GM12878 (cell line): ENCODE data around the gene GRIK4. TPM values are rescaled to one million over a fixed set of nuclear protein-coding genes. Genes with fewer than 3 reads are reported as not detected.

ENCODE experiments used
- BMI1 ChIP-seq: fragments of 450-650 bp; IDR thresholded peaks from 2 replicates; pipeline ENCODE4 v1.6.1; 2016; ENCODE audit warnings: mild to moderate bottlenecking, moderate library complexity, borderline replicate concordance
- ESRRA ChIP-seq: IDR thresholded peaks from 2 replicates; pipeline ENCODE4 v1.6.1; 2012; ENCODE audit warnings: mild to moderate bottlenecking, low read length, improper control_type of control experiment
- FOXK2 ChIP-seq: fragments of 450-650 bp; IDR thresholded peaks from 2 replicates; pipeline ENCODE4 v1.6.1; 2017; ENCODE audit warnings: mild to moderate bottlenecking, moderate library complexity
- GABPA ChIP-seq: IDR thresholded peaks from 2 replicates; pipeline ENCODE4 v1.6.1; 2014; ENCODE audit warnings: antibody characterized with exemption, low read depth, mild to moderate bottlenecking, inconsistent platforms
- MEF2B ChIP-seq: fragments of 450-650 bp; IDR thresholded peaks from 2 replicates; pipeline ENCODE4 v1.6.1; 2018; ENCODE audit warnings: mild to moderate bottlenecking, moderate library complexity; ENCODE audit not compliant: partially characterized antibody, poor library complexity, severe bottlenecking
- MTA2 ChIP-seq: fragments of 450-650 bp; IDR thresholded peaks from 2 replicates; pipeline ENCODE4 v1.6.1; 2016; ENCODE audit warnings: low read depth, mild to moderate bottlenecking, moderate library complexity
- NR2C2 ChIP-seq: IDR thresholded peaks from 2 replicates; pipeline ENCODE4 v1.6.1; 2011; ENCODE audit warnings: borderline replicate concordance, low read depth; ENCODE audit not compliant: control insufficient read depth, insufficient read length
- PAX5 ChIP-seq: IDR thresholded peaks from 2 replicates; pipeline ENCODE4 v1.6.1; 2011; ENCODE audit warnings: low read depth, low read length, borderline replicate concordance
- POLR2AphosphoS5 ChIP-seq: IDR thresholded peaks from 2 replicates; pipeline ENCODE4 v1.6.1; 2011; ENCODE audit warnings: mild to moderate bottlenecking, low read length, inconsistent platforms
- RAD21 ChIP-seq: IDR thresholded peaks from 2 replicates; pipeline ENCODE4 v1.6.1; 2011; ENCODE audit warnings: mild to moderate bottlenecking, low read depth, low read length, moderate library complexity; ENCODE audit not compliant: insufficient read depth
- RFX5 ChIP-seq: IDR thresholded peaks from 2 replicates; pipeline ENCODE4 v1.6.1; 2011; ENCODE audit warnings: low read depth, low read length, improper control_type of control experiment
- SIX5 ChIP-seq: IDR thresholded peaks from 2 replicates; pipeline ENCODE4 v1.6.1; 2011; ENCODE audit warnings: mild to moderate bottlenecking, low read depth, low read length, moderate library complexity; ENCODE audit not compliant: severe bottlenecking
- SMAD5 ChIP-seq: IDR thresholded peaks from 2 replicates; pipeline ENCODE4 v1.6.1; 2016; ENCODE audit warnings: antibody characterized with exemption, low read depth
- SPI1 ChIP-seq: IDR thresholded peaks from 2 replicates; pipeline ENCODE4 v1.6.1; 2011; ENCODE audit warnings: low read depth, mild to moderate bottlenecking, low read length, moderate library complexity, borderline replicate concordance; ENCODE audit not compliant: insufficient read depth
- ZNF24 ChIP-seq: fragments of 450-650 bp; IDR thresholded peaks from 2 replicates; pipeline ENCODE4 v1.6.1; 2017; ENCODE audit warnings: antibody characterized with exemption, mild to moderate bottlenecking
- polyA plus RNA-seq, 11 experiments: library from polyadenylated mRNA; depleted of rRNA in 4 of 11; unstranded in 6 of 11; stranded (reverse) in 5 of 11; fragments of >200 nt; fragmentation: Nextera tagmentation in 4 of 11; fragmentation: Illumina TruSeq in 1 of 11; extraction: Ambion mirVana in 4 of 11; extraction: Trizol in 1 of 11; gene quantifications; 1 replicate in 1 of 11; 2 replicates in 10 of 11; pipeline versions ENCODE4 v1.2.1 to v1.2.3, GENCODE V29; 2011 to 2016; ENCODE audit warnings: inconsistent platforms in 2 of 11, missing spikeins in 2 of 11, low read depth in 1 of 11
- total RNA-seq, 4 experiments: library from RNA; depleted of rRNA in 3 of 4; stranded (reverse); fragments of >200 nt in 3 of 4; fragmentation: Illumina TruSeq in 1 of 4; extraction: Trizol in 1 of 4; gene quantifications; 2 replicates each; pipeline versions ENCODE4 v1.2.1 to v1.2.3, GENCODE V29; 2013 to 2021
- TF ChIP-seq, protein P1 (sequence below): fragments of 450-650 bp; IDR thresholded peaks from 2 replicates; pipeline ENCODE4 v1.6.1; 2016; ENCODE audit warnings: mild to moderate bottlenecking
- TF ChIP-seq, protein P2 (sequence below): fragments of 450-650 bp; conservative IDR thresholded peaks from 2 replicates; pipeline ENCODE4 v1.6.1; 2017; ENCODE audit warnings: mild to moderate bottlenecking, moderate library complexity
- TF ChIP-seq, protein P3 (sequence below): fragments of 450-650 bp; IDR thresholded peaks from 2 replicates; pipeline ENCODE4 v1.6.1; 2016; ENCODE audit warnings: mild to moderate bottlenecking, moderate library complexity, borderline replicate concordance
- TF ChIP-seq, protein P4 (sequence below): fragments of 450-650 bp; formaldehyde crosslinking; IDR thresholded peaks from 2 replicates; pipeline ENCODE4 v1.4.0; 2020; ENCODE audit warnings: mild to moderate bottlenecking, moderate library complexity

Gene GRIK4
- total and polyA plus RNA-seq, 10 of the 15 experiments (the other 5 are each of a cell fraction or from before 2014, with no cell fraction given) = 0.33 to 3.6 (median 0.72) TPM

DNA sequence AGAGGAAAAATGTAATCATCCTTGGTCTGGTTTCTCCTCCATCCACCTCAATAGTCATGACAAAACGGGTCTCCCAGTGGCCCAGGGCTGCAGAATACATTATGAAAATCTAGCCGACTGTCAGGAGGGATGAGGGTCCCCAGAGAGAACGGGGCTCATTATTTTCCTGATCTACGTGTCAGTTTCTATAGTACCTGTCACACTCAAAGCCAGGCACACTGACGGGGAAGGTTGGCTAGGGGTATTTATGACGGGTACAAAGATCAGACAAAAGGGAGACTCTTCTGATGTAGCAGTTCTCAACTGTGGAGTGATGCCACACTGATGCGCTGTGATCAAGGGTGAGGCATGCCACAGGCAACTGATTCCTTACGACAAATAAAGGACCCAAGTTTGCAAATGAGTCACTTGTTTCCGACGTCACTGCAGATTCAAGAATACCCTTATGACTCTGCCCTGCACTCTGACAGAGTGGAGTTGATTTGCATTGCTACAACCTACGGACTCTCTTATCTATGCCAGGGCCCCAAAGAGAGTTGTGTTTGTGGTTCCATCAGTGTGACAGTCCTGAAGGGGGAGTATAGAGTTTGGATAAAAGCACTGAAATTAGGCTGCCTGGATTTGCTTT, 324.2 kb downstream of the GRIK4 start (continued):
- TF ChIP-seq SPI1 (no peak), POLR2AphosphoS5 (no peak), SMAD5 (no peak), NR2C2 (no peak), SIX5 (no peak), FOXK2 (no peak), RFX5 (peak; percentile 39; the same call in 1 of the 2 replicates), GABPA (no peak), ESRRA (no peak), RAD21 (no peak), BMI1 (0 out of 2 replicates have a peak, but pooled peaks have one; percentile 44), ZNF24 (no peak), MEF2B (peak; percentile 43), MTA2 (peak; percentile 76), PAX5 (no peak)
- TF ChIP-seq, protein P1, sequence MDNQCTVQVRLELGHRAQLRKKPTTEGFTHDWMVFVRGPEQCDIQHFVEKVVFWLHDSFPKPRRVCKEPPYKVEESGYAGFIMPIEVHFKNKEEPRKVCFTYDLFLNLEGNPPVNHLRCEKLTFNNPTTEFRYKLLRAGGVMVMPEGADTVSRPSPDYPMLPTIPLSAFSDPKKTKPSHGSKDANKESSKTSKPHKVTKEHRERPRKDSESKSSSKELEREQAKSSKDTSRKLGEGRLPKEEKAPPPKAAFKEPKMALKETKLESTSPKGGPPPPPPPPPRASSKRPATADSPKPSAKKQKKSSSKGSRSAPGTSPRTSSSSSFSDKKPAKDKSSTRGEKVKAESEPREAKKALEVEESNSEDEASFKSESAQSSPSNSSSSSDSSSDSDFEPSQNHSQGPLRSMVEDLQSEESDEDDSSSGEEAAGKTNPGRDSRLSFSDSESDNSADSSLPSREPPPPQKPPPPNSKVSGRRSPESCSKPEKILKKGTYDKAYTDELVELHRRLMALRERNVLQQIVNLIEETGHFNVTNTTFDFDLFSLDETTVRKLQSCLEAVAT = 0 out of 2 replicates have a peak, but pooled peaks have one; percentile 18
- TF ChIP-seq, protein P2, sequence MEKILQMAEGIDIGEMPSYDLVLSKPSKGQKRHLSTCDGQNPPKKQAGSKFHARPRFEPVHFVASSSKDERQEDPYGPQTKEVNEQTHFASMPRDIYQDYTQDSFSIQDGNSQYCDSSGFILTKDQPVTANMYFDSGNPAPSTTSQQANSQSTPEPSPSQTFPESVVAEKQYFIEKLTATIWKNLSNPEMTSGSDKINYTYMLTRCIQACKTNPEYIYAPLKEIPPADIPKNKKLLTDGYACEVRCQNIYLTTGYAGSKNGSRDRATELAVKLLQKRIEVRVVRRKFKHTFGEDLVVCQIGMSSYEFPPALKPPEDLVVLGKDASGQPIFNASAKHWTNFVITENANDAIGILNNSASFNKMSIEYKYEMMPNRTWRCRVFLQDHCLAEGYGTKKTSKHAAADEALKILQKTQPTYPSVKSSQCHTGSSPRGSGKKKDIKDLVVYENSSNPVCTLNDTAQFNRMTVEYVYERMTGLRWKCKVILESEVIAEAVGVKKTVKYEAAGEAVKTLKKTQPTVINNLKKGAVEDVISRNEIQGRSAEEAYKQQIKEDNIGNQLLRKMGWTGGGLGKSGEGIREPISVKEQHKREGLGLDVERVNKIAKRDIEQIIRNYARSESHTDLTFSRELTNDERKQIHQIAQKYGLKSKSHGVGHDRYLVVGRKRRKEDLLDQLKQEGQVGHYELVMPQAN = no peak
- TF ChIP-seq, protein P3, sequence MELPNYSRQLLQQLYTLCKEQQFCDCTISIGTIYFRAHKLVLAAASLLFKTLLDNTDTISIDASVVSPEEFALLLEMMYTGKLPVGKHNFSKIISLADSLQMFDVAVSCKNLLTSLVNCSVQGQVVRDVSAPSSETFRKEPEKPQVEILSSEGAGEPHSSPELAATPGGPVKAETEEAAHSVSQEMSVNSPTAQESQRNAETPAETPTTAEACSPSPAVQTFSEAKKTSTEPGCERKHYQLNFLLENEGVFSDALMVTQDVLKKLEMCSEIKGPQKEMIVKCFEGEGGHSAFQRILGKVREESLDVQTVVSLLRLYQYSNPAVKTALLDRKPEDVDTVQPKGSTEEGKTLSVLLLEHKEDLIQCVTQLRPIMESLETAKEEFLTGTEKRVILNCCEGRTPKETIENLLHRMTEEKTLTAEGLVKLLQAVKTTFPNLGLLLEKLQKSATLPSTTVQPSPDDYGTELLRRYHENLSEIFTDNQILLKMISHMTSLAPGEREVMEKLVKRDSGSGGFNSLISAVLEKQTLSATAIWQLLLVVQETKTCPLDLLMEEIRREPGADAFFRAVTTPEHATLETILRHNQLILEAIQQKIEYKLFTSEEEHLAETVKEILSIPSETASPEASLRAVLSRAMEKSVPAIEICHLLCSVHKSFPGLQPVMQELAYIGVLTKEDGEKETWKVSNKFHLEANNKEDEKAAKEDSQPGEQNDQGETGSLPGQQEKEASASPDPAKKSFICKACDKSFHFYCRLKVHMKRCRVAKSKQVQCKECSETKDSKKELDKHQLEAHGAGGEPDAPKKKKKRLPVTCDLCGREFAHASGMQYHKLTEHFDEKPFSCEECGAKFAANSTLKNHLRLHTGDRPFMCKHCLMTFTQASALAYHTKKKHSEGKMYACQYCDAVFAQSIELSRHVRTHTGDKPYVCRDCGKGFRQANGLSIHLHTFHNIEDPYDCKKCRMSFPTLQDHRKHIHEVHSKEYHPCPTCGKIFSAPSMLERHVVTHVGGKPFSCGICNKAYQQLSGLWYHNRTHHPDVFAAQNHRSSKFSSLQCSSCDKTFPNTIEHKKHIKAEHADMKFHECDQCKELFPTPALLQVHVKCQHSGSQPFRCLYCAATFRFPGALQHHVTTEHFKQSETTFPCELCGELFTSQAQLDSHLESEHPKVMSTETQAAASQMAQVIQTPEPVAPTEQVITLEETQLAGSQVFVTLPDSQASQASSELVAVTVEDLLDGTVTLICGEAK = no peak
- TF ChIP-seq, protein P4, sequence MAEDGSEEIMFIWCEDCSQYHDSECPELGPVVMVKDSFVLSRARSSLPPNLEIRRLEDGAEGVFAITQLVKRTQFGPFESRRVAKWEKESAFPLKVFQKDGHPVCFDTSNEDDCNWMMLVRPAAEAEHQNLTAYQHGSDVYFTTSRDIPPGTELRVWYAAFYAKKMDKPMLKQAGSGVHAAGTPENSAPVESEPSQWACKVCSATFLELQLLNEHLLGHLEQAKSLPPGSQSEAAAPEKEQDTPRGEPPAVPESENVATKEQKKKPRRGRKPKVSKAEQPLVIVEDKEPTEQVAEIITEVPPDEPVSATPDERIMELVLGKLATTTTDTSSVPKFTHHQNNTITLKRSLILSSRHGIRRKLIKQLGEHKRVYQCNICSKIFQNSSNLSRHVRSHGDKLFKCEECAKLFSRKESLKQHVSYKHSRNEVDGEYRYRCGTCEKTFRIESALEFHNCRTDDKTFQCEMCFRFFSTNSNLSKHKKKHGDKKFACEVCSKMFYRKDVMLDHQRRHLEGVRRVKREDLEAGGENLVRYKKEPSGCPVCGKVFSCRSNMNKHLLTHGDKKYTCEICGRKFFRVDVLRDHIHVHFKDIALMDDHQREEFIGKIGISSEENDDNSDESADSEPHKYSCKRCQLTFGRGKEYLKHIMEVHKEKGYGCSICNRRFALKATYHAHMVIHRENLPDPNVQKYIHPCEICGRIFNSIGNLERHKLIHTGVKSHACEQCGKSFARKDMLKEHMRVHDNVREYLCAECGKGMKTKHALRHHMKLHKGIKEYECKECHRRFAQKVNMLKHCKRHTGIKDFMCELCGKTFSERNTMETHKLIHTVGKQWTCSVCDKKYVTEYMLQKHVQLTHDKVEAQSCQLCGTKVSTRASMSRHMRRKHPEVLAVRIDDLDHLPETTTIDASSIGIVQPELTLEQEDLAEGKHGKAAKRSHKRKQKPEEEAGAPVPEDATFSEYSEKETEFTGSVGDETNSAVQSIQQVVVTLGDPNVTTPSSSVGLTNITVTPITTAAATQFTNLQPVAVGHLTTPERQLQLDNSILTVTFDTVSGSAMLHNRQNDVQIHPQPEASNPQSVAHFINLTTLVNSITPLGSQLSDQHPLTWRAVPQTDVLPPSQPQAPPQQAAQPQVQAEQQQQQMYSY (CRISPR knock-in tag) = no peak
